A549 treated with Hydrocortisone at 1 μM for 4 hours (cell line): Measurements from ENCODE around the gene GPANK1. TPM values are rescaled to one million over a fixed set of nuclear protein-coding genes. Genes with fewer than 3 reads are reported as not detected.

Experiments used
- total RNA-seq: library from RNA; stranded (reverse); fragments of 200-300 nt; extraction: Qiagen RNA extraction; gene quantifications from 5 replicates; pipeline ENCODE4 v1.2.3, GENCODE V29; 2022

The GPANK1 gene
- total RNA-seq: 9.3 to 11.4 TPM (median 11.1 TPM) in 5 replicates

GRCh38 chr6:31664790-31665500 is at the start of gene GPANK1:
TSS of gene GPANK1 (minus strand) at chr6:31664997. CDS start at chr6:31664478, 519 bp downstream.

GRCh38 chr6:31706599-31706998 is 41.8 kb upstream of the GPANK1 start, which contains the start of gene LY6G6F:
TSS of gene LY6G6F (plus strand) at chr6:31706866. CDS start at chr6:31706907, 41 bp downstream.

GRCh38 chr6:31702819-31703716 is 38.3 kb upstream of the GPANK1 start, which contains the start of gene ABHD16A:
TSS of gene ABHD16A (minus strand) at chr6:31703324. CDS start at chr6:31703281, 43 bp downstream.

GRCh38 chr6:31680226-31681134 is 15.7 kb upstream of the GPANK1 start, which contains the start of gene LY6G5C:
TSS of gene LY6G5C (minus strand) at chr6:31681067. CDS start at chr6:31680373, 694 bp downstream.

GRCh38 chr6:31669676-31670075 is 4.9 kb upstream of the GPANK1 start, which contains the start of gene LY6G5B:
TSS of gene LY6G5B (plus strand) at chr6:31669976. CDS start at chr6:31670951, 975 bp downstream.

GRCh38 chr6:31665501-31666336 is 922 bp upstream of the GPANK1 start, which contains the start of gene CSNK2B:
TSS of gene CSNK2B (plus strand) at chr6:31666080. CDS start at chr6:31666832, 752 bp downstream.

GRCh38 chr6:31660381-31661261 is 4.2 kb downstream of the GPANK1 start, which contains the start of gene C6orf47:
TSS of gene C6orf47 (minus strand) at chr6:31660778. CDS start at chr6:31659947, 831 bp downstream.

GRCh38 chr6:31655349-31656237 is 9.2 kb downstream of the GPANK1 start, which contains the start of gene APOM:
TSS of gene APOM (plus strand) at chr6:31655894. CDS start at chr6:31655967, 73 bp downstream.

GRCh38 chr6:31620586-31621319 is 44.0 kb downstream of the GPANK1 start, which contains the start of gene PRRC2A:
TSS of gene PRRC2A (plus strand) at chr6:31620715. CDS start at chr6:31622790, 2,075 bp downstream.

GRCh38 chr6:31614684-31615578 is 49.9 kb downstream of the GPANK1 start, which contains the start of gene AIF1:
TSS of gene AIF1 (plus strand) at chr6:31615234. CDS start at chr6:31615330, 96 bp downstream.

Other genes with a start within 250 kb of the GPANK1 start
- gene MICB, start 166.9 kb downstream of the GPANK1 start, total RNA-seq: 6.1 to 7.7 TPM (median 7.3 TPM) in 5 replicates
- not detected in 5 replicates for gene MCCD1, start 136.0 kb downstream of the GPANK1 start, total RNA-seq
- gene DDX39B, start 123.0 kb downstream of the GPANK1 start, total RNA-seq: 331 to 435 TPM (median 353 TPM) in 5 replicates
- 0.46 to 0.93 TPM (median 0.67 TPM) in 5 replicates for gene ATP6V1G2, start 118.4 kb downstream of the GPANK1 start, total RNA-seq
- 9.7 to 12.5 TPM (median 11.6 TPM) in 5 replicates for gene NFKBIL1, start 117.4 kb downstream of the GPANK1 start, total RNA-seq
- gene LTA, start 92.7 kb downstream of the GPANK1 start, total RNA-seq: 0.07 to 0.31 TPM (median 0.13 TPM) in 3 of 5 replicates, not detected in the others
- 0.08 to 0.12 TPM in 2 of 5 replicates, not detected in the others for gene TNF, start 89.4 kb downstream of the GPANK1 start, total RNA-seq
- gene LTB, start 82.6 kb downstream of the GPANK1 start, total RNA-seq: 0.29 to 0.47 TPM (median 0.38 TPM) in 5 replicates
- 0.37 TPM in 1 of 5 replicates, not detected in the others for gene LST1, start 78.7 kb downstream of the GPANK1 start, total RNA-seq
- not detected in 5 replicates for gene NCR3, start 72.0 kb downstream of the GPANK1 start, total RNA-seq
- gene AIF1, start 49.8 kb downstream of the GPANK1 start, total RNA-seq: not detected in 5 replicates
- gene PRRC2A, start 44.3 kb downstream of the GPANK1 start, total RNA-seq: 76.6 to 89.9 TPM (median 84.4 TPM) in 5 replicates
- 129 to 143 TPM (median 133 TPM) in 5 replicates for gene BAG6, start 12.3 kb downstream of the GPANK1 start, total RNA-seq
- 2.9 to 3.8 TPM (median 3.4 TPM) in 5 replicates for gene APOM, start 9.1 kb downstream of the GPANK1 start, total RNA-seq
- 10.1 to 14.9 TPM (median 12.4 TPM) in 5 replicates for gene C6orf47, start 4.2 kb downstream of the GPANK1 start, total RNA-seq
- 154 to 183 TPM (median 177 TPM) in 5 replicates for gene CSNK2B, start 1.1 kb upstream of the GPANK1 start, total RNA-seq
- gene LY6G5B, start 5.0 kb upstream of the GPANK1 start, total RNA-seq: 3.4 to 4.7 TPM (median 3.9 TPM) in 5 replicates
- gene LY6G5C, start 16.1 kb upstream of the GPANK1 start, total RNA-seq: 0.75 to 2.1 TPM (median 1.5 TPM) in 5 replicates
- gene ABHD16A, start 38.3 kb upstream of the GPANK1 start, total RNA-seq: 15.0 to 19.1 TPM (median 17.0 TPM) in 5 replicates
- not detected in 5 replicates for gene LY6G6F, start 41.9 kb upstream of the GPANK1 start, total RNA-seq
- not detected in 5 replicates for gene LY6G6D, start 50.4 kb upstream of the GPANK1 start, total RNA-seq
- gene LY6G6C, start 56.7 kb upstream of the GPANK1 start, total RNA-seq: 0.13 to 0.18 TPM in 2 of 5 replicates, not detected in the others
- not detected in 5 replicates for gene MPIG6B, start 58.4 kb upstream of the GPANK1 start, total RNA-seq
- 25.9 to 32.1 TPM (median 29.2 TPM) in 5 replicates for gene DDAH2, start 64.3 kb upstream of the GPANK1 start, total RNA-seq
- 475 to 491 TPM (median 481 TPM) in 5 replicates for gene CLIC1, start 71.5 kb upstream of the GPANK1 start, total RNA-seq
- gene MSH5, start 75.0 kb upstream of the GPANK1 start, total RNA-seq: 10.7 to 15.7 TPM (median 13.4 TPM) in 5 replicates
- 2.6 to 4.9 TPM (median 3.2 TPM) in 5 replicates for gene SAPCD1, start 97.7 kb upstream of the GPANK1 start, total RNA-seq
- 1.1 to 1.7 TPM (median 1.5 TPM) in 5 replicates for gene VWA7, start 112.3 kb upstream of the GPANK1 start, total RNA-seq
- 52.1 to 61.7 TPM (median 54.3 TPM) in 5 replicates for gene VARS1, start 130.8 kb upstream of the GPANK1 start, total RNA-seq
- 42.7 to 66.2 TPM (median 59.0 TPM) in 5 replicates for gene LSM2, start 142.0 kb upstream of the GPANK1 start, total RNA-seq
- 1.2 to 2.0 TPM (median 1.6 TPM) in 5 replicates for gene HSPA1L, start 150.3 kb upstream of the GPANK1 start, total RNA-seq
- 162 to 234 TPM (median 205 TPM) in 5 replicates for gene HSPA1A, start 150.5 kb upstream of the GPANK1 start, total RNA-seq
- 110 to 176 TPM (median 161 TPM) in 5 replicates for gene HSPA1B, start 162.7 kb upstream of the GPANK1 start, total RNA-seq
- gene NEU1, start 197.8 kb upstream of the GPANK1 start, total RNA-seq: 25.7 to 32.9 TPM (median 26.4 TPM) in 5 replicates
- 0.03 to 0.14 TPM (median 0.06 TPM) in 4 of 5 replicates, not detected in the other for gene SLC44A4, start 214.0 kb upstream of the GPANK1 start, total RNA-seq
- gene EHMT2, start 232.7 kb upstream of the GPANK1 start, total RNA-seq: 25.1 to 29.7 TPM (median 26.0 TPM) in 5 replicates
- 3.3 to 4.2 TPM (median 3.9 TPM) in 5 replicates for gene ZBTB12, start 237.1 kb upstream of the GPANK1 start, total RNA-seq